ENCODE measurements around the gene TPRN. TPM values are rescaled to one million over a fixed set of nuclear protein-coding genes. Genes with fewer than 3 reads are reported as not detected.

Gene TPRN
- total RNA-seq, 1 experiment from 2014 or later, result 43.1 TPM

- no peak for TF ChIP-seq AR (CRISPR knock-in tag; IDR thresholded peaks at IDR 0.05)
- TF ChIP-seq E2F1 (CRISPR knock-in tag; IDR thresholded peaks at IDR 0.05), result no peak
- TF ChIP-seq ZNF423 (CRISPR knock-in tag; IDR thresholded peaks at IDR 0.05), result no peak
- TF ChIP-seq NR2C2 (CRISPR knock-in tag; IDR thresholded peaks at IDR 0.05), result no peak
- TF ChIP-seq ZNF671 (CRISPR knock-in tag; IDR thresholded peaks at IDR 0.05), result no peak
- TF ChIP-seq CREB1 (CRISPR knock-in tag; IDR thresholded peaks at IDR 0.05), result no peak
Measured at GRCh38 chr9:137149942-137150616, 50.5 kb downstream of the TPRN start (continued).

GRCh38 chr9:137149363-137149762 is 51.2 kb downstream of the TPRN start:
- ATAC-seq, result no peak
- TF ChIP-seq ZNF416 (CRISPR knock-in tag; IDR thresholded peaks at IDR 0.05), result no peak
- no peak for TF ChIP-seq NR3C1 (CRISPR knock-in tag; conservative IDR thresholded peaks at IDR 0.05; ENCODE audit: low read depth)
- no peak for TF ChIP-seq NFE2L1 (CRISPR knock-in tag; IDR thresholded peaks at IDR 0.05)
- no peak for TF ChIP-seq CREM (CRISPR knock-in tag; IDR thresholded peaks at IDR 0.05)
- TF ChIP-seq MYBL2 (CRISPR knock-in tag; IDR thresholded peaks at IDR 0.05), result no peak
- TF ChIP-seq TEAD4 (CRISPR knock-in tag; IDR thresholded peaks at IDR 0.05), result no peak
- no peak for TF ChIP-seq PRDM15 (CRISPR knock-in tag; IDR thresholded peaks at IDR 0.05)
- no peak for TF ChIP-seq IRF1 (CRISPR knock-in tag; IDR thresholded peaks at IDR 0.05)
- no peak for TF ChIP-seq CBFB (CRISPR knock-in tag; IDR thresholded peaks at IDR 0.05; ENCODE audit: low read depth)
- TF ChIP-seq CDX4 (CRISPR knock-in tag; IDR thresholded peaks at IDR 0.05; ENCODE audit: borderline replicate concordance), result no peak
- no peak for TF ChIP-seq ZBTB43 (CRISPR knock-in tag; IDR thresholded peaks at IDR 0.05)
- no peak for TF ChIP-seq ELF4 (CRISPR knock-in tag; IDR thresholded peaks at IDR 0.05; ENCODE audit: low read depth)
- no peak for TF ChIP-seq SP1 (CRISPR knock-in tag; conservative IDR thresholded peaks at IDR 0.05)
- no peak for TF ChIP-seq TP53 (CRISPR knock-in tag; IDR thresholded peaks at IDR 0.05)
- TF ChIP-seq HMGXB4 (CRISPR knock-in tag; IDR thresholded peaks at IDR 0.05), result no peak
- TF ChIP-seq ZNF317 (CRISPR knock-in tag; IDR thresholded peaks at IDR 0.05; ENCODE audit: borderline replicate concordance, low read depth), result no peak
- no peak for TF ChIP-seq E2F4 (CRISPR knock-in tag; IDR thresholded peaks at IDR 0.05; ENCODE audit: borderline replicate concordance, low read depth)
- Mint-ChIP-seq H3K4me3 (no peak overlapping the region), H3K27me3 (ENCODE audit: low read depth) (peaks cover 2% of the 10 kb centered on the region; the same call in 1 of the 2 replicates), H3K27ac (no peak overlapping the region), H3K36me3 (no peaks in the 10 kb centered on the region), H3K9me3 (no peaks in the 10 kb centered on the region), H3K4me1 (no peaks in the 10 kb centered on the region; the same call in 1 of the 2 replicates)
- ChIA-PET CTCF (interaction anchor here (0.8 to 3.6 kb wide), 8 partner anchors 13 to 307 kb away, joined by 3 to 19 read pairs (median 5); partner anchors contain the start of genes AJM1 and NPDC1), POLR2A (interaction anchor here (0.5 kb wide), 1 partner anchor 14 kb away, joined by 4 read pairs; no protein-coding TSS in a partner anchor)
- DNase-seq (ENCODE audit: low spot score), result no peak

All from WTC11 (cell line).